CD4-positive, alpha-beta memory T cell (primary cell): ENCODE data around the gene FAM8A1. TPM values are rescaled to one million over a fixed set of nuclear protein-coding genes. Genes with fewer than 3 reads are reported as not detected.

Source experiments
- CTCF ChIA-PET: fragments of 350-600 bp; sonication (Branson Sonifier 250); formaldehyde crosslinking; loops from one replicate; lab custom pipeline; 2021; ENCODE audit warnings: inconsistent platforms; ENCODE audit not compliant: partially characterized antibody; lab: Charles Lee
- POLR2A ChIA-PET: fragments of 350-600 bp; sonication (Branson Sonifier 250); formaldehyde crosslinking; loops from one replicate; lab custom pipeline; 2021; ENCODE audit not compliant: partially characterized antibody; lab: Charles Lee
- DNase-seq, 5 donors: peaks; one replicate each; pipeline versions ENCODE4 v3.0.0 to v3.0.0-alpha.2; 2020 to 2022; ENCODE audit warnings: mixed read lengths in 1 of 5
- H3K27ac ChIP-seq: one replicate; pipeline ENCODE4 v1.7.0; 2013; ENCODE audit warnings: low read depth, low read length
- H3K27me3 ChIP-seq: 2 replicates; pipeline ENCODE4 v1.7.0; 2013; ENCODE audit warnings: mild to moderate bottlenecking, low read length, moderate library complexity; ENCODE audit not compliant: insufficient read depth
- H3K36me3 ChIP-seq: 2 replicates; pipeline ENCODE4 v1.7.0; 2013; ENCODE audit warnings: mild to moderate bottlenecking, low read length, moderate library complexity; ENCODE audit not compliant: insufficient read depth
- H3K4me1 ChIP-seq: 2 replicates; pipeline ENCODE4 v1.7.0; 2013; ENCODE audit warnings: mild to moderate bottlenecking, low read length, moderate library complexity; ENCODE audit not compliant: insufficient read depth
- H3K4me3 ChIP-seq, 2 donors: one replicate each; pipeline ENCODE4 v1.7.0; 2013; ENCODE audit warnings: low read length in 2 of 2, mild to moderate bottlenecking in 1 of 2
- H3K9me3 ChIP-seq, 2 donors: one replicate each; pipeline ENCODE4 v1.7.0; 2013; ENCODE audit warnings: low read length in 2 of 2, control low read depth in 1 of 2; ENCODE audit not compliant: control insufficient read depth in 1 of 2
- H3K27ac Mint-ChIP-seq, 7 donors: one replicate each; pipeline ENCODE4 v1.8.0; 2020 to 2021; ENCODE audit warnings: mixed read lengths in 7 of 7, mild to moderate bottlenecking in 6 of 7, inconsistent platforms in 3 of 7, moderate library complexity in 3 of 7
- H3K27me3 Mint-ChIP-seq, 2 donors: one replicate each; pipeline ENCODE4 v1.8.0; 2020 to 2021; ENCODE audit warnings: mixed read lengths in 2 of 2
- H3K36me3 Mint-ChIP-seq, 2 donors: one replicate each; pipeline ENCODE4 v1.8.0; 2020 to 2021; ENCODE audit warnings: mixed read lengths in 2 of 2, inconsistent platforms in 1 of 2, mild to moderate bottlenecking in 1 of 2
- H3K4me1 Mint-ChIP-seq, 4 donors: one replicate each; pipeline ENCODE4 v1.8.0; 2020 to 2021; ENCODE audit warnings: mixed read lengths in 4 of 4, mild to moderate bottlenecking in 1 of 4
- H3K4me3 Mint-ChIP-seq, 8 donors: one replicate each; pipeline ENCODE4 v1.8.0; 2020 to 2021; ENCODE audit warnings: mixed read lengths in 8 of 8, mild to moderate bottlenecking in 7 of 8, moderate library complexity in 6 of 8, inconsistent platforms in 3 of 8
- H3K9me3 Mint-ChIP-seq, 8 donors: one replicate each; pipeline ENCODE4 v1.8.0; 2020 to 2021; ENCODE audit warnings: mixed read lengths in 8 of 8, mild to moderate bottlenecking in 5 of 8, inconsistent platforms in 3 of 8, moderate library complexity in 1 of 8
- intact Hi-C: fragments of 100-400 bp; cut with micrococcal nuclease; formaldehyde crosslinking; loops from one replicate; pipeline ENCODE4 v1.15.1; 2023
- polyA plus RNA-seq, 2 donors: library from polyadenylated mRNA; unstranded; fragments of 300-500 nt; fragmentation: Illumina TruSeq; gene quantifications; one replicate each; pipeline ENCODE4 v1.2.3, GENCODE V29; 2021
- total RNA-seq, 2 experiments: library from RNA; stranded (reverse); gene quantifications; one replicate each; pipeline ENCODE4 v1.2.3, GENCODE V29; 2021

FAM8A1 gene, protein sequence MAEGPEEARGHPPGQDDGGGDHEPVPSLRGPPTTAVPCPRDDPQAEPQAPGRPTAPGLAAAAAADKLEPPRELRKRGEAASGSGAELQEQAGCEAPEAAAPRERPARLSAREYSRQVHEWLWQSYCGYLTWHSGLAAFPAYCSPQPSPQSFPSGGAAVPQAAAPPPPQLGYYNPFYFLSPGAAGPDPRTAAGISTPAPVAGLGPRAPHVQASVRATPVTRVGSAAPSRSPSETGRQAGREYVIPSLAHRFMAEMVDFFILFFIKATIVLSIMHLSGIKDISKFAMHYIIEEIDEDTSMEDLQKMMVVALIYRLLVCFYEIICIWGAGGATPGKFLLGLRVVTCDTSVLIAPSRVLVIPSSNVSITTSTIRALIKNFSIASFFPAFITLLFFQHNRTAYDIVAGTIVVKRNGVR
- total RNA-seq (10 to 100 TPM; 20.2 to 21.2 TPM), polyA plus RNA-seq (1 to 10 TPM; 3.7 to 6.3 TPM)

DNA sequence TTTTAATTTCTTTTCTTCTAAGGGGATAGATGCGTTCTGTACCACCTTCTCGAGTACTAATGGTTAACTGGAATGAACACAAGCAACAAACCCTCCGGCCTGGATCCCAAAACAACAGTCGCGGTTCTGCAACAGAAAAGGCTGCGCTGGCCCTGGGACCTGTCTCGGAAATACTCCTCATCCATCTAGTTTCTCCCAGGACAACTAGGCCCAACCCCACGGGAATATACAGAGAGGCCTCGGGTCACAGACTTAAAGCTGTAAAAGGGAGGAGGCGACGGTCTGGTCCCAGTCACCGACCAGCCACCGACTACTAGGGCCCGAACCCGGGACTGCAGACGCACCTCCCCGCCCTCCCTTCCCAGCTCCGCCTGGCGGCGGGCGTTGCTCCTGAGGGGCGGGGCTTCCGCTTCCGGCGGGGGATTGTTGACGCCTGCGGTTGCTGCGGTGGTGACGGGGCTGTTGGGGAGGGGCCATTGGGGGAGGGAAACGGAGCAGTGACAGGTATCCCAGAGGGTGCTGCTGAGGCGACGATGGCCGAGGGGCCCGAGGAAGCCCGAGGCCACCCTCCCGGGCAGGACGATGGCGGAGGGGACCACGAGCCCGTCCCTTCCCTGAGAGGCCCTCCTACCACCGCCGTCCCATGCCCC, at the start of gene FAM8A1:
Gene FAM8A1, plus strand, starts transcription at position 426 of the 650 bp plus-strand sequence. Its CDS starts 108 bp downstream, at position 534.
- Mint-ChIP-seq H3K4me1 (peaks cover 22 to 50% (median 35%) of the 10 kb centered on the region in 4 donors), H3K27ac (peak within 1 kb of the TSS; percentile 81 to 96 (median 92)), H3K36me3 (peaks cover 11 to 27% of the 10 kb centered on the region in 2 donors), H3K4me3 (peak within 1 kb of the TSS; percentile 88 to 96 (median 92)), H3K27me3 (no peaks in the 10 kb centered on the region), H3K9me3 (no peaks in the 10 kb centered on the region)
- Histone ChIP-seq H3K9me3 (no peaks in the 10 kb centered on the region), H3K36me3 (peaks cover 4% of the 10 kb centered on the region), H3K27ac (peak within 1 kb of the TSS; percentile 78), H3K27me3 (no peaks in the 10 kb centered on the region), H3K4me3 (peak within 1 kb of the TSS; percentile 50 to 64), H3K4me1 (peaks cover 42% of the 10 kb centered on the region)
- DNase-seq: peak; percentile 92 to 94 (median 93)
- intact Hi-C loops: loop anchor here (1.0 to 5.0 kb wide), 7 partner anchors 16 to 838 kb away; partner anchors contain the start of genes ATXN1, KDM1B, NUP153 and TPMT
- POLR2A ChIA-PET: interaction anchor here (0.6 to 6.0 kb wide), 25 partner anchors 11 to 839 kb away, joined by 3 to 94 read pairs (median 5); partner anchors contain the start of genes ATXN1, DEK, NUP153 and TPMT
- CTCF ChIA-PET: interaction anchor here (0.7 to 2.9 kb wide), 16 partner anchors 9 to 107 kb away, joined by 3 to 25 read pairs (median 6); partner anchors contain the start of gene NUP153

DNA sequence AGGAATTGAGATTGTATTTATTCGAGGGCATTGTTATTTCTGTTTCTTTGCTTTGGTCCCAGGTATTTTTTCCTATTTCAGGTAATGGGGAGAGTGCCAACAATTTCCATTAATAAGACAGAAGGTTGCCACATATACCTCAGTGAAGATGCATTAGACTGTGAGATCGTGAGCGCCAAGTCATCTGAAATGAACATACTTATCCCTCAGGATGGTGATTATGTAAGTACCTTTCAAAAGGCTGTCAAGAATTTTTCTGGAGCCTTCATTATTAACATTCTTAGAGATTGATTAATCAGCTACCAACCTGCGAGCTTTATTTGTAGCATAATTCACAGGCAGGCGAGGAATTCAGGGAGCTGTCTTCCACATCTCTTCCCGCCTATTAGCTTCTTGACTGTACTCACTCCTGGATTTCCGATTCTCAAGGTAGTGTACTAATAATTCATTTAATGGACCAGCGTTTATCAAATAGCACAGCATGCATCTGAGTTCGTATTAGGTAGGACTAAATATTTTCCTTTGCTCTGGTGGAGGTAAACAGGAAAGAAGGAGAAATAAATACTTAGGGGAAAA, 48.6 kb upstream of the FAM8A1 start:
- Histone ChIP-seq H3K36me3 (no peaks in the 10 kb centered on the region), H3K4me3 (no peak overlapping the region), H3K27me3 (no peaks in the 10 kb centered on the region), H3K4me1 (no peaks in the 10 kb centered on the region), H3K27ac (no peak overlapping the region), H3K9me3 (no peaks in the 10 kb centered on the region)
- no peak overlapping the region for H3K4me3 Mint-ChIP-seq
- H3K27me3 Mint-ChIP-seq: peaks cover 6 to 7% of the 10 kb centered on the region in 2 donors
- intact Hi-C loops: no loop called here
- CTCF ChIA-PET: no interaction called here
- POLR2A ChIA-PET: no interaction called here
- H3K4me1 Mint-ChIP-seq: no peaks in the 10 kb centered on the region
- DNase-seq: no peak
- H3K36me3 Mint-ChIP-seq: no peaks in the 10 kb centered on the region
- H3K9me3 Mint-ChIP-seq: peaks cover 0 to 2% (median 0%) of the 10 kb centered on the region in 8 donors
- H3K27ac Mint-ChIP-seq: no peak overlapping the region

DNA sequence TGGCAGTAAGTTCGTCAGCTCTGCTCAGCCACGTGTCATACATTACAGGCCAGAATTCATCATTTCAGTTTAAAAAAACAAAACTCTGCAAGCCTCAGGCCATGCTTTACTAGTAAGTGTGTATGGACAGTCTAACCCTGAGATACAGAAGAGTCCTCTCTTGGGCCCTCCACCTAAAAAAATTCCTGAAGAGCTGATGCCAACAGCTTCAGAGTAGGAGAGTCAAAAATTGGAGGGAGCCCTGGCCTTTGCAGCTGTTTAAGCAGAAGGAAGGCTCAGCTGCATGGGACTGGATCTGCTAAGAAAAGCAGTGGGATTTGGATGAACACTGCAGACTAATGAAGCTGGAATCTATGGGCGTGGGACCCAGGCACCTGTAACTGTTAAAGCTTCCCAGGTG, 47.2 kb upstream of the FAM8A1 start:
- Mint-ChIP-seq H3K36me3 (no peaks in the 10 kb centered on the region), H3K27ac (no peak overlapping the region), H3K4me3 (no peak overlapping the region), H3K4me1 (no peaks in the 10 kb centered on the region), H3K9me3 (peaks cover 0 to 2% (median 0%) of the 10 kb centered on the region in 8 donors), H3K27me3 (peaks cover 4 to 7% of the 10 kb centered on the region in 2 donors)
- DNase-seq: no peak
- Histone ChIP-seq H3K27ac (no peak overlapping the region), H3K27me3 (no peaks in the 10 kb centered on the region), H3K9me3 (no peaks in the 10 kb centered on the region), H3K4me1 (no peaks in the 10 kb centered on the region), H3K4me3 (no peak overlapping the region), H3K36me3 (no peaks in the 10 kb centered on the region)
- ChIA-PET POLR2A (no interaction called here), CTCF (no interaction called here)
- intact Hi-C loops: no loop called here

DNA sequence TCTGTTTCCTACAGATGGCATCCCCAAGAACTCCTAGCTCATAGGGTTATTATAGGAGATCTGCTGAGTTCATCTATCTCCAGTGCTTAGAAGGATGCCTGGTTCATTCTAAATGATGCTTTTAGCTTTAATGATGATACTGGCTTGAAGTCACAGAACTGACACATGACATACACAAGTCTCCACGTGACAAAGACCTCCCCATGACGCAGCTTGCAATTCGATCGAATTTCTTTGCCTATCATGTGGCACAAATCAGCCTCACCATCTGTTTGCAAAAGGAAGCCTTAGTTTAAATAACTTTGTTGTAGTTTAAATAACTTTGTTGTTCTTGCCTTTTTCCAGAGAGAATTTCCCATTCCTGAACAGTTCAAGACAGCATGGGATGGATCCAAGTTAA, 44.1 kb upstream of the FAM8A1 start:
- H3K4me1 Mint-ChIP-seq: no peaks in the 10 kb centered on the region
- no peaks in the 10 kb centered on the region for H3K27me3 ChIP-seq
- H3K27ac ChIP-seq: no peak overlapping the region
- CTCF ChIA-PET: no interaction called here
- H3K4me3 Mint-ChIP-seq: no peak overlapping the region
- H3K36me3 Mint-ChIP-seq: no peaks in the 10 kb centered on the region
- H3K4me3 ChIP-seq: no peak overlapping the region
- no peaks in the 10 kb centered on the region for H3K4me1 ChIP-seq
- no peaks in the 10 kb centered on the region for H3K36me3 ChIP-seq
- intact Hi-C loops: no loop called here
- H3K27me3 Mint-ChIP-seq: peaks cover 5 to 11% of the 10 kb centered on the region in 2 donors
- H3K27ac Mint-ChIP-seq: no peak overlapping the region
- POLR2A ChIA-PET: no interaction called here
- no peaks in the 10 kb centered on the region for H3K9me3 ChIP-seq
- peaks cover 0 to 3% (median 0%) of the 10 kb centered on the region in 8 donors for H3K9me3 Mint-ChIP-seq
- no peak for DNase-seq

DNA sequence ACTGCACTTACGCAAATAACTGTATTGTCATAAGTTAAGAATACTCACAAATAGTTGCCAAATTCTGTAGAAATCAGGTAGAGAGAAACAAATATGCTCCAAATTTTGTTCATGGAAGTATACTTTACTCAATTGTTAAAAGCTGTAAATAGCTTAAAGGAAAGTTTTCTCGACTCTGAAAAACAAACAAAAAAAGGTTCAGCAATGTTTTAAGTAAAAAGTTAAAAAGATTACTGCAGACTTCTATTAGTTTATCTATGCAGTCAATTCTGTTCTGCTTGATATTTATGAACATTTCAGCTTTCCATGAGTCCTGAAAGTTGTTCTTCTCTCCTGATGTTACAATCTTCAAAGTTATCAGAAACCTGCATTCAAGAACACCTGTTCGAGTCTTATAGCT, 37.5 kb upstream of the FAM8A1 start:
- H3K4me3 ChIP-seq: no peak overlapping the region
- no peak overlapping the region for H3K27ac Mint-ChIP-seq
- H3K27me3 Mint-ChIP-seq: peaks cover 4 to 7% of the 10 kb centered on the region in 2 donors
- no peak overlapping the region for H3K27ac ChIP-seq
- DNase-seq: no peak
- ChIA-PET CTCF (interaction anchor here (1.8 kb wide), 1 partner anchor 22 kb away, joined by 6 read pairs; no protein-coding TSS in a partner anchor), POLR2A (no interaction called here)
- no peaks in the 10 kb centered on the region for H3K4me1 ChIP-seq
- H3K9me3 Mint-ChIP-seq: peaks cover 4 to 37% (median 18%) of the 10 kb centered on the region in 8 donors
- H3K9me3 ChIP-seq: no peaks in the 10 kb centered on the region
- H3K4me1 Mint-ChIP-seq: no peaks in the 10 kb centered on the region
- peaks cover 0 to 4% of the 10 kb centered on the region in 2 donors for H3K36me3 Mint-ChIP-seq
- no peaks in the 10 kb centered on the region for H3K27me3 ChIP-seq
- H3K4me3 Mint-ChIP-seq: no peak overlapping the region
- no peaks in the 10 kb centered on the region for H3K36me3 ChIP-seq
- intact Hi-C loops: no loop called here

DNA sequence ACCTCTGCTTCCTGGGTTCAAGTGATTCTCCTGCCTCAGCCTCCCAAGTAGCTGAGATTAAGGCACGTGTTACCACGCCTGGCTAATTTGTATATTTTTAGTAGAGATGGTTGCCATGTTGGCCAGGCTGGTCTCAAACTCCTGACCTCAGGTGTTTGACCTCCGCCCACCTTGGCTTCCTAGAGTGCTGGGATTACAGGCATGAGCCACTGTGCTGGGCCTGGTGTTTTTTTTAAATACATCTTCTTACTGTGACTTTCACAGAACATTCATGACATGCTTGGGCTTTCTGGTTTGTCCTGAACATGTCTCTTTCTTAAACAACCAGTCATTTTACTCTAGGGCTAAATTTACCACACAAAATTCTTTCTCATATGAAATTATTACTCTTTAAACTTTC, 34.7 kb upstream of the FAM8A1 start:
- CTCF ChIA-PET: no interaction called here
- no peak overlapping the region for H3K27ac Mint-ChIP-seq
- Histone ChIP-seq H3K36me3 (no peaks in the 10 kb centered on the region), H3K27ac (no peak overlapping the region), H3K27me3 (no peaks in the 10 kb centered on the region), H3K9me3 (no peaks in the 10 kb centered on the region), H3K4me3 (no peak overlapping the region), H3K4me1 (no peaks in the 10 kb centered on the region)
- POLR2A ChIA-PET: no interaction called here
- intact Hi-C loops: no loop called here
- no peak overlapping the region for H3K4me3 Mint-ChIP-seq
- H3K36me3 Mint-ChIP-seq: peaks cover 0 to 4% of the 10 kb centered on the region in 2 donors
- H3K4me1 Mint-ChIP-seq: no peaks in the 10 kb centered on the region
- no peak for DNase-seq
- H3K27me3 Mint-ChIP-seq: peaks cover 0 to 12% of the 10 kb centered on the region in 2 donors
- peaks cover 4 to 37% (median 18%) of the 10 kb centered on the region in 8 donors for H3K9me3 Mint-ChIP-seq
